ENCODE measurements around the gene DCD.
"Not testable (repeated sequence)": the region's sequence is repeated elsewhere in the genome, so short reads cannot be mapped to it uniquely, and the experiment has no call there.

DCD gene

DNA sequence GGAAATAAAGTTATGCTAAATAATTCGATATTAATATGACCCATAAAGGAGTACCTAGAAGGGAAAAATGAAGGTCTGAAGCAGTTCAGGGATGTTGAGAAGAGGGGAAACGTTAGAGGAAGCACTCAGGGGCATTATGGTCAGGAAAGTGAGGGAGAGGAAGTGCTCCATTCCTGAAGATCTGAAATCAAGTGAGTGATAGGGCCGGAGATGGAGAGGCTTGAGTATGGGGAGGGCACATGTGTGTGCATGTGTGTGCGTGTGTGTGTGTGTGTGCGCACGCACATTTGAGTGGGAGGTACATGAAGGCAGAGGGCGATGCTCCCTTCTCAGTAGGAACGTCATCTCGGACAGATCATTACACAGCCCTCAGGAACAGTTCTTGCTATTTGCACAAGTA, 4.9 kb upstream of the DCD start:
- DNase-seq (ENCODE audit: low read depth in 2 of 2), result no peak

DNA sequence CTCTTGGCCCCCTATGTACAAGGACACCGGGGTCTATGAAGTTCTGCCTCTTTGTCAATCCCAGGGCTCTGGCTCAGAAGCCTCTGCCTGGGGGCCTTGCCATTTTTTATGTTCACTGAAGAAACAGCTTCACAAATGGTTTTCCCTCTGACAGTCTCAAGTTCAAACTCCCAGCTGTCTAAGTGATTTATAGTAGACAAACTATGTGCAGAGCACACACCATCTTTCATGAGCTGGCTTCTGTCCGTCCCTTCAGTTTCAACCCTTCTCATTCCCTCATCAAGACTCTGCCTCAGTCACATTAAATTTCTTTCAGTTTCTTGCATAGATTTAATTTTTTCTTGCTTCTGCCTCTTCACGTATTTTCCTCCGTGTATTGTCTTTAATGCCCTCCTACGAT, 2.7 kb upstream of the DCD start:
- no peak for DNase-seq (ENCODE audit: low read depth in 2 of 2)

- no peak for DNase-seq (ENCODE audit: low read depth in 2 of 2)
Measured at GRCh38 chr12:54650409-54650808, 2.2 kb upstream of the DCD start.

DNA sequence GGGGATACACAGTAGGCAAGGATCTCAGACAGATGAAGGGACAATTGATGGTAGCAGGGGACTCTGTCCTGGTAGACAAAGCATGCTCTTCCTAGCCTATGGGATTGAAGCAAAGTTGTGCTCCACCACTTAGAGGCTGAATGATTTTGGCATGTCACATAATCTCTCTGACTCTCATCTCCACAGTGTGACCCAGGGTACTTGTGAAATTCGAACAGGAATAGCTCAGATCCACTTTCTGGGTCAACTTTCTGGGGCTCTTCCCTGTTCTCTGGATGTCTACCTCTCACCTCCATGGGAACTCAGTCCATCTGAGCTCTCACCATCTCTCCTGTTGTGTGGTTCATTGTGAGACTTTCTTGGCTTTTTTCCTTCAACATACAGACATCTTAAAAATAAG, 1.7 kb upstream of the DCD start:
- no peak for DNase-seq (ENCODE audit: low read depth in 2 of 2)

DNA sequence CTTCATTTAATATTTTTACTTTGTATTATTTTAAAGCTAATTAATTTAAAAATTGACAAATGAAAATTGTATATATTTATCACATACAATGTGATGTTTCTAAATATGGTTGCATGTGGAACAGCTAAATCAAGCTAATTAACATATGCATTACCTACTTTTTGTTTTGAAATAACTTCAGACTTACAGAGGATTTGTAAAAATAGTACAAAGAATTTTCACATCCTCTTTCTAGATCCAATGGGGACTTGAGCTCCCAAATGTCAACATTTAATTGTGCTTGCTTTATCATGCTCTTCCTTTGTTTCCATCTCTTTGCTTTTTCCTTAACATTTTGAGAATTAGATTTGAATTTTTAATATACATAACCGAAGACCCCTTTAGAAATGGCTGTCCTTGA, 6.6 kb downstream of the DCD start:
- DNase-seq (ENCODE audit: low read depth in 2 of 2), result no peak

DNA sequence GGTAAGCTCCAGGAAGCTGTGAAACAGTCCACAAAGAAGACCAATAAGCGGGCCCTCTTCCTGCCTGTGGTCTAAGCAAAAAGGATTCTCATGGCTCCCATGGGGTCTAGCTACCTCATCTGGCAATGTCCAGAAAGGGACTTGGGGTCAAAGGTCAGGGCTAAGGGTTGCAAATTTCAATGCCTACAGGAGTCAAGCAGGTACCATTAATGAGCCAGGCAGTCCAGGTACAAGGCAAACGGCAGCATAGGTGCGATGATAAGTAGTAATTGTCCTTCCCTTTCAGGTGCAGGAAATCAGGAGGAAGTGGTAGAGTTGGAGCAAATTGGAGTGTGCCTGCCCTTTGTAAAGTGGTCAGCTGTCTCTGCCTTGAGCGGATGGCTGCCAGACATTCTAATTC, 7.1 kb downstream of the DCD start:
- DNase-seq (ENCODE audit: low read depth in 2 of 2), result no peak

DNA sequence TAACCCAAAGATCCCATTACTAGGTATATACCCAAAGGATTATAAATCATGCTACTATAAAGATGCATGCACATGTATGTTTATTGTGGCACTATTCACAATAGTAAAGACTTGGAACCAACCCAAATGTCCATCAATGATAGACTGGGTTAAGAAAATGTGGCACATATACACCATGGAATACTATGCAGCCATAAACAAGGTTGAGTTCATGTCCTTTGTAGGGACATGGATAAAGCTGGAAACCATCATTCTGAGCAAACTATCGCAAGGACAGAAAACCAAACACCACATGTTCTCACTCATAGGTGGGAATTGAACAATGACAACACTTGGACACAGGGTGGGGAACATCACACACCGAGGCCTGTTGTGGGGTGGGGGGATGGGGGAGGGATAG, 9.1 kb downstream of the DCD start:
- not testable (repeated sequence) for DNase-seq (ENCODE audit: low read depth in 2 of 2)

GRCh38 chr12:54634795-54635194, 13.4 kb downstream of the DCD start, which contains the start of gene LACRT:
Gene LACRT (minus strand): TSS chr12:54634895. CDS start chr12:54634841, 54 bp downstream.
- DNase-seq (ENCODE audit: low read depth in 2 of 2), result no peak

DNA sequence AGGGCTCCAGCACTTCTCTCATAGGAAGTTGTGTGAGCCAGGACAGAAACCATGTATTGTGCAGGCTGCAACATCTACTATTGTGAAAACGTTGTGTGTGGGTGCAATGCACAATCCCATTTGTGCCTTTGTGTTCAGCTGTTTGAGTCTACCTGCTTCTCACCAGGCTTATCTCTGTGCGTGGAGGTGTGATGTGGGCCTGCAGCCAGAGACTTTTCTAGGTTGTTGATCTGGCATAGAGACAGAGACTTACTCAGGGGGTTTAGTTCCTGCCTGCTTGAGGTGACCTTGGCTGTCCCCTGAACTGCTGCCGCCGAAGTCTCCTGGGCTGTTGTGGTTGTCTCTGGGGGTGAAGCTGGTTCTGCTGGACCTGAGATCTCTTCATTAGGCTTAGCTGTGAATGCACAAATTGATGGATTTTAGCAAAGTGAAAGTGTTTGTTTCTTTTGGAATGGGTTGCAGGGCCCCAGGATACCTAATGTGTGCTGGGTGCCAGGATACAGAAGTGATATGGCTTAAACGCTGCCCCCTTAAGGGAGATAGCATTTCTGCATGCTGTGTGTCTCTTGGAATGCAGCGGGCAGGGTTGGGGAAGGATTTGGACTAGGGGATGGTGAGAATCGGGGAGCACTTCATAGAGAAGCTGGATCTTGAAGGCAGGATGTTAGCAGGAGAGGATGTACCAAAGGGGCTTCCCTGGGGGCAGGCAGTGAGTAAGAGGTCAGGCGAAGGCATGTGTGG, 16.0 kb downstream of the DCD start:
- no peak for DNase-seq (ENCODE audit: low read depth in 2 of 2)

- no peak for DNase-seq (ENCODE audit: low read depth in 2 of 2)
Measured at GRCh38 chr12:54631551-54631950, 16.6 kb downstream of the DCD start.

- DNase-seq (ENCODE audit: low read depth in 2 of 2), result no peak
Measured at GRCh38 chr12:54629925-54630324, 18.2 kb downstream of the DCD start.

GRCh38 chr12:54628186-54628846, 19.8 kb downstream of the DCD start:
- DNase-seq (ENCODE audit: low read depth in 2 of 2), result no peak

DNA sequence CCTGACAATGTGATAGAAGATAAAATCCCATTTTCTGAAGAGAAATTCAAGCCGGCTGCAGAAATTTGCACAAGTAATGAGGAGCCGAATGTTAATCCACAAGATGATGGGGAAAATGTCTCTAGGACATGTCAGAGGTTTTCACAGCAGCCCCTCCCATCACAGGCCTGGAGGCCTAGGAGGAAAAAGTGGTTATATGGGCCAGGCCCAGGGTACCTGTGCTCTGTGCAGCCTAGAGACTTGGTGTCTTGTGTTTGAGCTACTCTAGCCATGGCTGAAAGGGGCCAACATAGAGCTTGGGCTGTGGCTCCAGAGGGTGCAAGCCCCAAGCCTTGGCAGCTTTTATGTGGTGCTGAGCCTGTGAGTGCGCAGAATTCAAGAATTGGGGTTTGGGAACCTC, 20.9 kb downstream of the DCD start:
- no peak for DNase-seq (ENCODE audit: low read depth in 2 of 2)

DNA sequence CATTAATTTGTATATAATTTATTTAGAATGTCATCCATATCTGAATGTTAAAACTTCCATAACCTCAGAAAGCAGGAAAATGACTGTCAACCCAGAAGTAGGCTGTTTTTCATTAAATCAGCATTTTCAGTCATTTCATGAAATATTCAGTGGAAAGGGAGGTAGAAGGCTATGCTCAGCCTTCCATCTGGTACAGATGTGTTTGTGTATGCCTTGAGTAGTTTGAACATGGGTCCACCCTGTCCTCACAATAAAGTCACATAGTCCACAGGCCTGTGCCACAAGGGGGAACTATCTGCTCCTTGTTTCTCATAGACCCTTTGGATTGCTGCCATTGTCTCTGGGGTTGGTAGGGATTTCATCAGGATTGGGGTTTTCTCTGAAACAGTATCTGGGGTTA, 22.6 kb downstream of the DCD start:
- no peak for DNase-seq (ENCODE audit: low read depth in 2 of 2)

- no peak for DNase-seq (ENCODE audit: low read depth in 2 of 2)
Measured at GRCh38 chr12:54624315-54625279, 23.6 kb downstream of the DCD start.

GRCh38 chr12:54622463-54623183, 25.5 kb downstream of the DCD start:
- DNase-seq (ENCODE audit: low read depth in 2 of 2), result no peak

GRCh38 chr12:54616933-54617680, 31.1 kb downstream of the DCD start:
- DNase-seq (ENCODE audit: low read depth in 2 of 2), result no peak

DNA sequence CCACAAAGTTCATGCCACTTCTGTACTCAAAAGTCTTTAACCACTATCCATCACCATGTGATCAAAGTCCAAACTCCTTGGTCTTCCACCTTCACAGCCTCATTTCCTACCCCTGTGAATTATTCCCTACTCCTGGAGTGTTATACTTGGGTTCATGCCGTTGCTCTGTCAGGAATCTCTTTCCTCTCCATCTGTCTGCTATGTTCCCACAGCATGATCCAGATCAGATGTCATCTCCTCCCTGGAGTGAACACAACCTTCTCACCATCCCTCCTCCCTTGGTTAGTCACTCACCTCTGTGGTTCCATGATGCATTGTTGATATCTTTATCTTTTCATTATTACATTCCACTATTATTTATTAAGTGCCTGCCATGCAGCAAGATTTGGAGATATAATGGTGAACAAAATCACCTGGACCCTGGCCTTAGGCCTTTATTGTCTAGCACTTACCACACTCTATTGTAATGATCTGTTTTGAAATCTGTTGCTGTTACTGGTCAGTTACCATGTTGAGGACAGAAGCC, 35.9 kb downstream of the DCD start:
- DNase-seq (ENCODE audit: low read depth in 2 of 2), result no peak

DNA sequence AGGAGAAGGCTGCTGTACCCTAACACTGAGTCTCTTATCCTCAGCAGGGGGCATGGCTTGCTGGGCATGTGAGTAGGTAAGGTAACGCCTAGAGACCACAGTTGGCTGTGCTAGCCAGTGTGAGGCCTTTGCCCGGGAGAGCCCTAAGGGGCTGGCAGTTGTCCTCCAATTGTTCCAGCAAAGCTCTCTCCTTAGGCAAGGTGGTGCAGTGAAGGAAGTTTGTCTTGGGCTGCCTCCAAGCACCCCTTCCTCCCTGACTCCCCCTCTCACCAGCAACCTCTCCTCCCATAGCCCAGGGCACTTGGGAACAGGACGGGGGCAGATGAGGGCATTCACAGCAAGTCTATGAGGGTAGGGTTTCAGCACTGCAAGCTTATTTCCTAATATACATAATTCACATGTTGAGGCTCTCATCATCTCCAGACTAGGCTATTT, 36.4 kb downstream of the DCD start:
- DNase-seq (ENCODE audit: low read depth in 2 of 2), result no peak

GRCh38 chr12:54608769-54609168, 39.4 kb downstream of the DCD start:
- DNase-seq (ENCODE audit: low read depth in 2 of 2), result no peak

- no peak for DNase-seq (ENCODE audit: low read depth in 2 of 2)
Measured at GRCh38 chr12:54608156-54608555, 40.0 kb downstream of the DCD start.
